ENCODE data around the gene ACSS1.

GRCh38 chr20:25000268-25000801 is 57.6 kb downstream of the ACSS1 start:
- TF ChIP-seq ZNF263 (CRISPR knock-in tag; IDR thresholded peaks at IDR 0.05; ENCODE audit: low read depth) (no peak), JUN (CRISPR knock-in tag; IDR thresholded peaks at IDR 0.05) (no peak), KAT7 (CRISPR knock-in tag; IDR thresholded peaks at IDR 0.05; ENCODE audit: borderline replicate concordance) (no peak), ARID4B (CRISPR knock-in tag; IDR thresholded peaks at IDR 0.05; ENCODE audit: borderline replicate concordance) (no peak)

Measured in WTC11 (cell line).